ENCODE results near the gene IL17RD. TPM values are rescaled to one million over a fixed set of nuclear protein-coding genes. Genes with fewer than 3 reads are reported as not detected.

Gene IL17RD
- total and polyA plus RNA-seq, 2 of the 13 experiments (the other 11 are each of a cell fraction or from before 2014, with no cell fraction given) = 0.28 to 0.31 TPM

DNA sequence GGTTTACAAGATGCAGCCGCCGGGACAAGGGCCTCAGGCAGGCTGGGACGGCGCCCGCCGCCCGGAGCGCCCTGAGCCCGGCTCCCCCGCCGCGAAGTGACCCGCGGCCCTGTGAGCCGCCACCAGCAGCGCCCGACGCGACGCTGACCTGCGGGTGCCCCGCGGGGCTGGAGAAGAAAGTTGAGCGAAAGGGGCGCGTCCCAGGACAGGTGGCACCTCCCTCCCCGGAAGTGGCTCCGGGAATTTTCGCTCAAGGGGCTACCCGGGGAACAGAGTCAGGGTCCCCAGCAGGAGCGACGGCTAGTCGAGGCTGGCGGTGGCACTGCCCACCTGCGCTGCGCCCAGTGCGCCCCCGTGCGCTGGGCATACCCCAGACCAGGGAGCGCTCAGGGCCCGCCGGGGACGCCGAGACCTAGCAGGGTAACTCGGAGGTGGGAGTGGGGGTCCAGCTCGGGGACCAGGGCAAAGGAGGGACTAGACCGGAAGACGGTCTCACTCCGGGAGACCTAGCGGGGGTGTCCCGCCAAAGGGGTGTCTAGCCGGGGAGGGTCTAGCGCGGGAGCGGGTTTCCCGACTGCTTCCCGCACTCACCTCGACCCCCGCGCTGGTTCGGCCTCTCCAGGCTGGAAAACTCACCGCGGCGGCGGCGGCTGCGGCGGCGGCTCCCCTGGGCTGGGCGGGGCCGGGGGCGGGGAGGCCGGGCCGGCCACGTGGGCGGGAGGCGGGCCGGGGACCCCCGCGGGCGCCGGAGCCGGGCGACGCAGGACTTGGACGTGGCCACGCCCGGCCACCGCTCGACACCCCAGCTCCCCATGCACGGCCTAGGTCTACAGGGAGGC, 86.3 kb downstream of the IL17RD start (continued):
- TF ChIP-seq, protein P1, sequence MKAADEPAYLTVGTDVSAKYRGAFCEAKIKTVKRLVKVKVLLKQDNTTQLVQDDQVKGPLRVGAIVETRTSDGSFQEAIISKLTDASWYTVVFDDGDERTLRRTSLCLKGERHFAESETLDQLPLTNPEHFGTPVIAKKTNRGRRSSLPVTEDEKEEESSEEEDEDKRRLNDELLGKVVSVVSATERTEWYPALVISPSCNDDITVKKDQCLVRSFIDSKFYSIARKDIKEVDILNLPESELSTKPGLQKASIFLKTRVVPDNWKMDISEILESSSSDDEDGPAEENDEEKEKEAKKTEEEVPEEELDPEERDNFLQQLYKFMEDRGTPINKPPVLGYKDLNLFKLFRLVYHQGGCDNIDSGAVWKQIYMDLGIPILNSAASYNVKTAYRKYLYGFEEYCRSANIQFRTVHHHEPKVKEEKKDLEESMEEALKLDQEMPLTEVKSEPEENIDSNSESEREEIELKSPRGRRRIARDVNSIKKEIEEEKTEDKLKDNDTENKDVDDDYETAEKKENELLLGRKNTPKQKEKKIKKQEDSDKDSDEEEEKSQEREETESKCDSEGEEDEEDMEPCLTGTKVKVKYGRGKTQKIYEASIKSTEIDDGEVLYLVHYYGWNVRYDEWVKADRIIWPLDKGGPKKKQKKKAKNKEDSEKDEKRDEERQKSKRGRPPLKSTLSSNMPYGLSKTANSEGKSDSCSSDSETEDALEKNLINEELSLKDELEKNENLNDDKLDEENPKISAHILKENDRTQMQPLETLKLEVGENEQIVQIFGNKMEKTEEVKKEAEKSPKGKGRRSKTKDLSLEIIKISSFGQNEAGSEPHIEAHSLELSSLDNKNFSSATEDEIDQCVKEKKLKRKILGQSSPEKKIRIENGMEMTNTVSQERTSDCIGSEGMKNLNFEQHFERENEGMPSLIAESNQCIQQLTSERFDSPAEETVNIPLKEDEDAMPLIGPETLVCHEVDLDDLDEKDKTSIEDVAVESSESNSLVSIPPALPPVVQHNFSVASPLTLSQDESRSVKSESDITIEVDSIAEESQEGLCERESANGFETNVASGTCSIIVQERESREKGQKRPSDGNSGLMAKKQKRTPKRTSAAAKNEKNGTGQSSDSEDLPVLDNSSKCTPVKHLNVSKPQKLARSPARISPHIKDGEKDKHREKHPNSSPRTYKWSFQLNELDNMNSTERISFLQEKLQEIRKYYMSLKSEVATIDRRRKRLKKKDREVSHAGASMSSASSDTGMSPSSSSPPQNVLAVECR (CRISPR knock-in tag; IDR thresholded peaks at IDR 0.05; ENCODE audit: borderline replicate concordance) = peak; percentile 70; the same call in 1 of the 2 replicates
- TF ChIP-seq ZNF350 (CRISPR knock-in tag; IDR thresholded peaks at IDR 0.05; ENCODE audit: borderline replicate concordance, low read depth) (0 out of 2 replicates have a peak, but pooled peaks have one; percentile 41), NONO (IDR thresholded peaks at IDR 0.05) (no peak), NONO (CRISPR knock-in tag; conservative IDR thresholded peaks at IDR 0.05) (no peak; the same call in 1 of the 2 replicates), ZBTB7A (CRISPR knock-in tag; IDR thresholded peaks at IDR 0.05) (peak; percentile 58; the same call in 1 of the 2 replicates), NCOR1 (IDR thresholded peaks at IDR 0.05; ENCODE audit: borderline replicate concordance, low read length) (0 out of 2 replicates have a peak, but pooled peaks have one; percentile 17), SAFB2 (CRISPR knock-in tag; IDR thresholded peaks at IDR 0.05; ENCODE audit: borderline replicate concordance, low read depth) (peak; percentile 45; the same call in 1 of the 2 replicates), SNAI1 (CRISPR knock-in tag; IDR thresholded peaks at IDR 0.05; ENCODE audit: borderline replicate concordance) (peak; percentile 86; the same call in 1 of the 2 replicates), PHB2 (IDR thresholded peaks at IDR 0.05; ENCODE audit: partially characterized antibody) (no peak), ZNF678 (CRISPR knock-in tag; IDR thresholded peaks at IDR 0.05) (no peak), PTBP1 (IDR thresholded peaks at IDR 0.05; ENCODE audit: low read depth, low read length, poor library complexity, severe bottlenecking) (no peak), ZFP90 (CRISPR knock-in tag; IDR thresholded peaks at IDR 0.05; ENCODE audit: borderline replicate concordance) (no peak)
- TF ChIP-seq, protein P2, sequence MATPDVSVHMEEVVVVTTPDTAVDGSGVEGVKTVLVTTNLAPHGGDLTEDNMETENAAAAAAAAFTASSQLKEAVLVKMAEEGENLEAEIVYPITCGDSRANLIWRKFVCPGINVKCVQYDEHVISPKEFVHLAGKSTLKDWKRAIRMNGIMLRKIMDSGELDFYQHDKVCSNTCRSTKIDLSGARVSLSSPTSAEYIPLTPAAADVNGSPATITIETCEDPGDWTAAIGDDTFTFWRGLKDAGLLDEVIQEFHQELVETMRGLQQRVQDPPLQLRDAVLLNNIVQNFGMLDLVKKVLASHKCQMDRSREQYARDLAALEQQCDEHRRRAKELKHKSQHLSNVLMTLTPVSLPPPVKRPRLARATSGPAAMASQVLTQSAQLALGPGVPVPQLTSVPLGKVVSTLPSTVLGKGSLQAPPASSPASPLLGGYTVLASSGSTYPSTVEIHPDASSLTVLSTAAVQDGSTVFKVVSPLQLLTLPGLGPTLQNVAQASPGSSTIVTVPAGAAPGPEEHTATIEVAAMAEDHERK (CRISPR knock-in tag; IDR thresholded peaks at IDR 0.05; ENCODE audit: low read depth) = no peak
- TF ChIP-seq, protein P3, sequence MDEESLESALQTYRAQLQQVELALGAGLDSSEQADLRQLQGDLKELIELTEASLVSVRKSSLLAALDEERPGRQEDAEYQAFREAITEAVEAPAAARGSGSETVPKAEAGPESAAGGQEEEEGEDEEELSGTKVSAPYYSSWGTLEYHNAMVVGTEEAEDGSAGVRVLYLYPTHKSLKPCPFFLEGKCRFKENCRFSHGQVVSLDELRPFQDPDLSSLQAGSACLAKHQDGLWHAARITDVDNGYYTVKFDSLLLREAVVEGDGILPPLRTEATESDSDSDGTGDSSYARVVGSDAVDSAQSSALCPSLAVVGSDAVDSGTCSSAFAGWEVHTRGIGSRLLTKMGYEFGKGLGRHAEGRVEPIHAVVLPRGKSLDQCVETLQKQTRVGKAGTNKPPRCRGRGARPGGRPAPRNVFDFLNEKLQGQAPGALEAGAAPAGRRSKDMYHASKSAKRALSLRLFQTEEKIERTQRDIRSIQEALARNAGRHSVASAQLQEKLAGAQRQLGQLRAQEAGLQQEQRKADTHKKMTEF (CRISPR knock-in tag; IDR thresholded peaks at IDR 0.05) = peak; percentile 2; the same call in 1 of the 2 replicates
- TF ChIP-seq, protein P4, sequence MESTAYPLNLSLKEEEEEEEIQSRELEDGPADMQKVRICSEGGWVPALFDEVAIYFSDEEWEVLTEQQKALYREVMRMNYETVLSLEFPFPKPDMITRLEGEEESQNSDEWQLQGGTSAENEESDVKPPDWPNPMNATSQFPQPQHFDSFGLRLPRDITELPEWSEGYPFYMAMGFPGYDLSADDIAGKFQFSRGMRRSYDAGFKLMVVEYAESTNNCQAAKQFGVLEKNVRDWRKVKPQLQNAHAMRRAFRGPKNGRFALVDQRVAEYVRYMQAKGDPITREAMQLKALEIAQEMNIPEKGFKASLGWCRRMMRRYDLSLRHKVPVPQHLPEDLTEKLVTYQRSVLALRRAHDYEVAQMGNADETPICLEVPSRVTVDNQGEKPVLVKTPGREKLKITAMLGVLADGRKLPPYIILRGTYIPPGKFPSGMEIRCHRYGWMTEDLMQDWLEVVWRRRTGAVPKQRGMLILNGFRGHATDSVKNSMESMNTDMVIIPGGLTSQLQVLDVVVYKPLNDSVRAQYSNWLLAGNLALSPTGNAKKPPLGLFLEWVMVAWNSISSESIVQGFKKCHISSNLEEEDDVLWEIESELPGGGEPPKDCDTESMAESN (CRISPR knock-in tag; conservative IDR thresholded peaks at IDR 0.05) = peak; percentile 27; the same call in 1 of the 2 replicates
- TF ChIP-seq, protein P5, sequence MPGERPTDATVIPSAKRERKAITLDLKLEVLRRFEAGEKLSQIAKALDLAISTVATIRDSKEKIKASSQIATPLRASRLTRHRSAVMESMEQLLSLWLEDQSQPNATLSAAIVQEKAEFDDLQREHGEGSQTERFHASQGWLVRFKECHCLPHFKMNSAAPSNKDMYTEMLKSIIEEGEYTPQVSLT (CRISPR knock-in tag; IDR thresholded peaks at IDR 0.05; ENCODE audit: borderline replicate concordance, low read depth) = no peak

All from HepG2 (cell line).